WTC11 (cell line): ENCODE measurements around the gene DNASE1L2. TPM values are rescaled to one million over a fixed set of nuclear protein-coding genes. Genes with fewer than 3 reads are reported as not detected.

Experiments
- ATAC-seq: fragments of 200-7000 bp; cut with Tn5 transposase; 2 replicates; pipeline ENCODE4 v1.10.0; 2021; ENCODE audit warnings: mild to moderate bottlenecking, moderate library complexity
- CTCF ChIA-PET: fragments of 300-600 bp; sonication (Branson Sonifier 250); formaldehyde crosslinking; loops from one replicate; lab custom pipeline; 2021; ENCODE audit warnings: antibody characterized with exemption; lab: Charles Lee
- POLR2A ChIA-PET: fragments of 350-600 bp; sonication (Branson Sonifier 250); formaldehyde crosslinking; loops from one replicate; lab custom pipeline; 2021; ENCODE audit warnings: antibody characterized with exemption; lab: Charles Lee
- DNase-seq: peaks from one replicate; pipeline ENCODE4 v3.0.0; 2021; ENCODE audit warnings: low spot score
- H3K27ac Mint-ChIP-seq: 2 replicates; pipeline ENCODE4 v1.8.0; 2021; ENCODE audit warnings: mixed read lengths
- H3K27me3 Mint-ChIP-seq: 2 replicates; pipeline ENCODE4 v1.8.0; 2021; ENCODE audit warnings: low read depth, mild to moderate bottlenecking, moderate library complexity, mixed read lengths
- H3K36me3 Mint-ChIP-seq: 2 replicates; pipeline ENCODE4 v1.8.0; 2021; ENCODE audit warnings: mixed read lengths
- H3K4me1 Mint-ChIP-seq: 2 replicates; pipeline ENCODE4 v1.8.0; 2022; ENCODE audit warnings: mixed read lengths
- H3K4me3 Mint-ChIP-seq: 2 replicates; pipeline ENCODE4 v1.8.0; 2021; ENCODE audit warnings: mild to moderate bottlenecking, moderate library complexity, mixed read lengths
- H3K9me3 Mint-ChIP-seq: 2 replicates; pipeline ENCODE4 v1.8.0; 2021; ENCODE audit warnings: mixed read lengths
- AR ChIP-seq: fragments of 250-450 bp; sonication (Bioruptor Pico); IDR thresholded peaks from 2 replicates; pipeline ENCODE4 v1.9.0; 2021; ENCODE audit warnings: mild to moderate bottlenecking
- ERG ChIP-seq: fragments of 250-450 bp; sonication (Bioruptor Pico); IDR thresholded peaks from 2 replicates; pipeline ENCODE4 v1.8.0; 2021; ENCODE audit warnings: mild to moderate bottlenecking
- ESRRA ChIP-seq: sonication (generic); formaldehyde crosslinking; IDR thresholded peaks from 2 replicates; pipeline ENCODE4 v1.8.1; 2022; ENCODE audit warnings: mild to moderate bottlenecking, missing genetic modification reagents, borderline replicate concordance
- ETV6 ChIP-seq: sonication (generic); formaldehyde crosslinking; IDR thresholded peaks from 2 replicates; pipeline ENCODE4 v1.8.1; 2022; ENCODE audit warnings: mild to moderate bottlenecking, missing genetic modification reagents
- FOXP1 ChIP-seq: sonication (generic); formaldehyde crosslinking; IDR thresholded peaks from 2 replicates; pipeline ENCODE4 v1.8.0; 2022; ENCODE audit warnings: missing genetic modification reagents, mild to moderate bottlenecking, moderate library complexity, borderline replicate concordance
- JAZF1 ChIP-seq: fragments of 250-450 bp; sonication (Bioruptor Pico); IDR thresholded peaks from 2 replicates; pipeline ENCODE4 v1.9.0; 2021; ENCODE audit warnings: moderate library complexity, mild to moderate bottlenecking, inconsistent platforms
- KAT7 ChIP-seq: sonication (generic); formaldehyde crosslinking; IDR thresholded peaks from 2 replicates; pipeline ENCODE4 v1.8.1; 2023; ENCODE audit warnings: missing genetic modification reagents, mild to moderate bottlenecking, borderline replicate concordance
- NFYB ChIP-seq: sonication (generic); formaldehyde crosslinking; conservative IDR thresholded peaks from 2 replicates; pipeline ENCODE4 v1.8.0; 2022; ENCODE audit warnings: low read depth, missing genetic modification reagents
- NR1H2 ChIP-seq: sonication (generic); formaldehyde crosslinking; IDR thresholded peaks from 2 replicates; pipeline ENCODE4 v1.9.0; 2021; ENCODE audit warnings: mild to moderate bottlenecking, moderate library complexity, missing genetic modification reagents
- PREB ChIP-seq: sonication (generic); formaldehyde crosslinking; IDR thresholded peaks from 2 replicates; pipeline ENCODE4 v1.8.1; 2022; ENCODE audit warnings: mild to moderate bottlenecking, missing genetic modification reagents, moderate library complexity, borderline replicate concordance
- RORB ChIP-seq: fragments of 250-450 bp; sonication (Bioruptor Pico); IDR thresholded peaks from 2 replicates; pipeline ENCODE4 v1.9.0; 2021; ENCODE audit warnings: mild to moderate bottlenecking
- SMAD4 ChIP-seq: sonication (generic); formaldehyde crosslinking; IDR thresholded peaks from 2 replicates; pipeline ENCODE4 v1.8.0; 2022; ENCODE audit warnings: mild to moderate bottlenecking, missing genetic modification reagents
- TEAD4 ChIP-seq: sonication (generic); formaldehyde crosslinking; IDR thresholded peaks from 2 replicates; pipeline ENCODE4 v1.8.0; 2022; ENCODE audit warnings: mild to moderate bottlenecking, missing genetic modification reagents
- TP53 ChIP-seq: sonication (generic); formaldehyde crosslinking; IDR thresholded peaks from 2 replicates; pipeline ENCODE4 v1.8.1; 2023; ENCODE audit warnings: mild to moderate bottlenecking, missing genetic modification reagents
- ZMAT4 ChIP-seq: fragments of 250-450 bp; sonication (Bioruptor Pico); IDR thresholded peaks from 2 replicates; pipeline ENCODE4 v1.9.0; 2021; ENCODE audit warnings: mild to moderate bottlenecking
- ZNF232 ChIP-seq: sonication (generic); formaldehyde crosslinking; IDR thresholded peaks from 2 replicates; pipeline ENCODE4 v1.8.0; 2022; ENCODE audit warnings: mild to moderate bottlenecking, missing genetic modification reagents
- ZNF263 ChIP-seq: sonication (generic); formaldehyde crosslinking; IDR thresholded peaks from 2 replicates; pipeline ENCODE4 v1.8.1; 2022; ENCODE audit warnings: low read depth, mild to moderate bottlenecking, moderate library complexity, missing genetic modification reagents
- ZNF396 ChIP-seq: fragments of 250-450 bp; sonication (Bioruptor Pico); IDR thresholded peaks from 2 replicates; pipeline ENCODE4 v1.8.0; 2021; ENCODE audit warnings: mild to moderate bottlenecking, moderate library complexity, borderline replicate concordance
- ZSCAN18 ChIP-seq: fragments of 250-450 bp; sonication (Bioruptor Pico); IDR thresholded peaks from 2 replicates; pipeline ENCODE4 v2.1.2; 2022; ENCODE audit warnings: mild to moderate bottlenecking, moderate library complexity
- total RNA-seq: library from RNA; stranded (reverse); gene quantifications from 3 replicates; pipeline ENCODE4 v1.2.3, GENCODE V29; 2021
- TF ChIP-seq, protein P1 (sequence below): sonication (generic); formaldehyde crosslinking; IDR thresholded peaks from 2 replicates; pipeline ENCODE4 v1.8.1; 2022; ENCODE audit warnings: low read depth, missing genetic modification reagents, borderline replicate concordance
- TF ChIP-seq, protein P2 (sequence below): sonication (generic); formaldehyde crosslinking; conservative IDR thresholded peaks from 2 replicates; pipeline ENCODE4 v1.8.1; 2022; ENCODE audit warnings: mild to moderate bottlenecking, missing genetic modification reagents
- TF ChIP-seq, protein P3 (sequence below): fragments of 250-450 bp; sonication (Bioruptor Pico); IDR thresholded peaks from 2 replicates; pipeline ENCODE4 v1.9.0; 2021; ENCODE audit warnings: moderate library complexity, mild to moderate bottlenecking, inconsistent platforms, borderline replicate concordance

DNASE1L2 gene
- total RNA-seq, 1 experiment from 2014 or later, result 0.66 TPM

- DNase-seq (no peak), ATAC-seq (no peak)
- POLR2A ChIA-PET, result interaction anchor here (0.5 to 1.3 kb wide), 3 partner anchors 8 to 184 kb away, joined by 3 to 6 read pairs (median 3); partner anchors contain the start of genes PGP and TRAF7
- Mint-ChIP-seq H3K36me3 (peaks cover 14% of the 10 kb centered on the region), H3K9me3 (no peaks in the 10 kb centered on the region), H3K27me3 (peaks cover 13% of the 10 kb centered on the region), H3K4me1 (peaks cover 20% of the 10 kb centered on the region), H3K27ac (no peak overlapping the region), H3K4me3 (peak overlapping the region; percentile 80)
- TF ChIP-seq, protein P1, sequence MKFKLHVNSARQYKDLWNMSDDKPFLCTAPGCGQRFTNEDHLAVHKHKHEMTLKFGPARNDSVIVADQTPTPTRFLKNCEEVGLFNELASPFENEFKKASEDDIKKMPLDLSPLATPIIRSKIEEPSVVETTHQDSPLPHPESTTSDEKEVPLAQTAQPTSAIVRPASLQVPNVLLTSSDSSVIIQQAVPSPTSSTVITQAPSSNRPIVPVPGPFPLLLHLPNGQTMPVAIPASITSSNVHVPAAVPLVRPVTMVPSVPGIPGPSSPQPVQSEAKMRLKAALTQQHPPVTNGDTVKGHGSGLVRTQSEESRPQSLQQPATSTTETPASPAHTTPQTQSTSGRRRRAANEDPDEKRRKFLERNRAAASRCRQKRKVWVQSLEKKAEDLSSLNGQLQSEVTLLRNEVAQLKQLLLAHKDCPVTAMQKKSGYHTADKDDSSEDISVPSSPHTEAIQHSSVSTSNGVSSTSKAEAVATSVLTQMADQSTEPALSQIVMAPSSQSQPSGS (CRISPR knock-in tag), result no peak
- no peak for TF ChIP-seq ZMAT4 (CRISPR knock-in tag)
- no peak for TF ChIP-seq ESRRA (CRISPR knock-in tag)
- TF ChIP-seq RORB, result no peak
- TF ChIP-seq NFYB (CRISPR knock-in tag), result no peak
- no peak for TF ChIP-seq AR (CRISPR knock-in tag)
- no peak for TF ChIP-seq SMAD4 (CRISPR knock-in tag)
- CTCF ChIA-PET, result interaction anchor here (0.6 to 2.7 kb wide), 4 partner anchors 12 to 184 kb away, joined by 3 to 13 read pairs (median 4); partner anchors contain the start of genes CASKIN1 and TRAF7
Measured at GRCh38 chr16:2206780-2207433, 29.3 kb upstream of the DNASE1L2 start.

DNA sequence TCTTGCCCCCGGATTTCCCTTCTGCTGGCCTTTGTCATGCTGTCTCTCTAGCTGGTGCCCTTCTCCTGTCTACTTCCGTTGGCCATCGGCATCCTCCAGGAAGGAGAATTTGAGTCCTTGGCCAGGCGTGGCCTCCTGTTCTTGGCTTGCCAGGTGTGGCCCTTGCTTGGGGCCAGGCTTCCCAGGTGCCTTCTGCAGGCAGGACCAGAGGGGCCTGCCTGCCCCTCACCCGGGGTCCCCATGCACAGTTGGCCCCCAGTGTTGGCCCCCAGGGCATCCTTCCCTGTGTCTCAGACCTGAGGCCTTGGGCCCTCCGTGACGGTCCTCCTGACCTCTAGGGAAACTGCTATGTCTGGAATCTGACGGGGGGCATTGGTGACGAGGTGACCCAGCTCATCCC lies 28.4 kb upstream of the DNASE1L2 start:
- H3K27ac Mint-ChIP-seq, result no peak overlapping the region
- peaks cover 5% of the 10 kb centered on the region for H3K27me3 Mint-ChIP-seq
- ChIA-PET CTCF (no interaction called here), POLR2A (no interaction called here)
- ATAC-seq, result no peak
- no peak for TF ChIP-seq NR1H2 (CRISPR knock-in tag)
- no peak for TF ChIP-seq KAT7 (CRISPR knock-in tag)
- no peak for TF ChIP-seq JAZF1 (CRISPR knock-in tag)
- TF ChIP-seq, protein P1 (CRISPR knock-in tag), result no peak
- no peak for TF ChIP-seq ZNF263 (CRISPR knock-in tag)
- no peak for TF ChIP-seq ZMAT4 (CRISPR knock-in tag)
- no peak for TF ChIP-seq ZSCAN18 (CRISPR knock-in tag)
- no peak for TF ChIP-seq ZNF232 (CRISPR knock-in tag)
- no peak for TF ChIP-seq ESRRA (CRISPR knock-in tag)
- TF ChIP-seq PREB, result no peak
- no peak for TF ChIP-seq ERG (CRISPR knock-in tag)
- no peak for TF ChIP-seq TEAD4 (CRISPR knock-in tag)
- TF ChIP-seq ZNF396, result no peak
- TF ChIP-seq TP53 (CRISPR knock-in tag), result no peak
- TF ChIP-seq, protein P2, sequence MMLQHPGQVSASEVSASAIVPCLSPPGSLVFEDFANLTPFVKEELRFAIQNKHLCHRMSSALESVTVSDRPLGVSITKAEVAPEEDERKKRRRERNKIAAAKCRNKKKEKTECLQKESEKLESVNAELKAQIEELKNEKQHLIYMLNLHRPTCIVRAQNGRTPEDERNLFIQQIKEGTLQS (CRISPR knock-in tag), result no peak
- TF ChIP-seq ETV6 (CRISPR knock-in tag), result no peak
- TF ChIP-seq, protein P3, sequence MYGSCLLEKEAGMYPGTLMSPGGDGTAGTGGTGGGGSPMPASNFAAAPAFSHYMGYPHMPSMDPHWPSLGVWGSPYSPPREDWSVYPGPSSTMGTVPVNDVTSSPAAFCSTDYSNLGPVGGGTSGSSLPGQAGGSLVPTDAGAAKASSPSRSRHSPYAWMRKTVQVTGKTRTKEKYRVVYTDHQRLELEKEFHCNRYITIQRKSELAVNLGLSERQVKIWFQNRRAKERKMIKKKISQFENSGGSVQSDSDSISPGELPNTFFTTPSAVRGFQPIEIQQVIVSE (CRISPR knock-in tag), result no peak
- no peak for TF ChIP-seq FOXP1 (CRISPR knock-in tag)
- peaks cover 20% of the 10 kb centered on the region for H3K36me3 Mint-ChIP-seq
- no peaks in the 10 kb centered on the region for H3K9me3 Mint-ChIP-seq
- H3K4me1 Mint-ChIP-seq, result peaks cover 27% of the 10 kb centered on the region
- DNase-seq, result no peak
- H3K4me3 Mint-ChIP-seq, result peak overlapping the region; percentile 52
